Measurements from ENCODE around the gene SCAANT1. TPM values are rescaled to one million over a fixed set of nuclear protein-coding genes. Genes with fewer than 3 reads are reported as not detected.
A peak's percentile ranks its signal among the peaks of the same experiment; 100 is the strongest.

Gene SCAANT1
- total and polyA plus RNA-seq, 2 donors (not counting 1 experiment from before 2014, with no cell fraction given) = 1.7 TPM; not detected in 1

GRCh38 chr3:63874769-63875168, 37.4 kb downstream of the SCAANT1 start:
- ATAC-seq (ENCODE audit: low read depth) = no peak

More at GRCh38 chr3:63874769-63875168, 37.4 kb downstream of the SCAANT1 start:
- no peak overlapping the region for H2AFZ ChIP-seq (ENCODE audit: insufficient read depth, low read depth, low read length, poor library complexity, severe bottlenecking)
- Mint-ChIP-seq H3K4me3 (no peak overlapping the region), H3K4me1 (peaks cover 62% of the 10 kb centered on the region), H3K9me3 (ENCODE audit: insufficient read depth) (no peaks in the 10 kb centered on the region), H3K27ac (no peak overlapping the region), H3K27me3 (no peaks in the 10 kb centered on the region)
- CTCF ChIA-PET = interaction anchor here (2.2 kb wide), 1 partner anchor 57 kb away, joined by 11 read pairs; no protein-coding TSS in a partner anchor
- DNase-seq = no peak
- H3K9me3 ChIP-seq (ENCODE audit: control extremely low read depth in 1 of 3, control insufficient read depth in 2 of 3, insufficient read depth in 1 of 3, low read length in 2 of 3) = no peaks in the 10 kb centered on the region
- no peak overlapping the region for H3K9ac ChIP-seq (ENCODE audit: low read length)
- no peak overlapping the region for H3K4me3 ChIP-seq (ENCODE audit: control extremely low read depth in 1 of 5, extremely low read depth in 1 of 5, insufficient read depth in 1 of 5, low read depth in 2 of 5, low read length in 4 of 5)
- no peaks in the 10 kb centered on the region for H3K36me3 ChIP-seq (replicated peaks in 1 of 2; ENCODE audit: control extremely low read depth in 1 of 2, control insufficient read depth in 1 of 2, extremely low read depth in 1 of 2, insufficient read depth in 2 of 2, low read length in 1 of 2)
- peaks cover 83% of the 10 kb centered on the region for H4K20me1 ChIP-seq (ENCODE audit: control insufficient read depth, insufficient read depth, low read length, poor library complexity, severe bottlenecking)
- intact Hi-C loops (cut with micrococcal nuclease) = no loop called here
- POLR2A ChIA-PET = no interaction called here
- peak overlapping the region; percentile 3 for H3K4me2 ChIP-seq (replicated peaks; ENCODE audit: low read depth, low read length, poor library complexity, severe bottlenecking)
- peaks cover 100% of the 10 kb centered on the region for H3K79me2 ChIP-seq (ENCODE audit: control insufficient read depth, insufficient read depth, low read length)
- TF ChIP-seq EZH2 (IDR thresholded peaks at IDR 0.05; ENCODE audit: borderline replicate concordance, insufficient read depth, low read depth, low read length, poor library complexity, severe bottlenecking) (no peak), CTCF (IDR thresholded peaks at IDR 0.05) (no peak)
- peaks cover 14 to 19% of the 10 kb centered on the region in 2 donors for H3K4me1 ChIP-seq (ENCODE audit: control insufficient read depth in 2 of 2, insufficient read depth in 2 of 2, low read length in 2 of 2)
- H3K27me3 ChIP-seq (replicated peaks in 1 of 4; ENCODE audit: control extremely low read depth in 1 of 4, control insufficient read depth in 3 of 4, insufficient read depth in 4 of 4, low read length in 3 of 4) = no peaks in the 10 kb centered on the region
- WGBS (ENCODE audit: insufficient coverage) = 80% methylated on average over 1 of the region's 3 CpGs
- H3K27ac ChIP-seq (ENCODE audit: low read length in 2 of 2) = no peak overlapping the region
